K562 (cell line): Measurements from ENCODE around the gene GLI1. TPM values are rescaled to one million over a fixed set of nuclear protein-coding genes. Genes with fewer than 3 reads are reported as not detected.
A peak's percentile ranks its signal among the peaks of the same experiment; 100 is the strongest.

Experiments
- BCLAF1 ChIP-seq, 2 experiments: fragments of 450-650 bp in 1 of 2; IDR thresholded peaks; 2 replicates each; pipeline ENCODE4 v1.6.1; 2011 to 2017; ENCODE audit warnings: low read depth in 2 of 2, antibody characterized with exemption in 1 of 2, borderline replicate concordance in 1 of 2, low read length in 1 of 2, mild to moderate bottlenecking in 1 of 2, mixed read lengths in 1 of 2; ENCODE audit not compliant: control insufficient read depth in 1 of 2
- CEBPG ChIP-seq, 3 experiments: fragments of 200-800 bp in 1 of 3; sonication (Bioruptor generic) in 1 of 3; sonication (generic) in 1 of 3; formaldehyde crosslinking in 1 of 3; IDR thresholded peaks in 2 of 3; conservative IDR thresholded peaks in 1 of 3; 2 replicates each; pipeline versions ENCODE4 v1.6.1 to v1.8.0; 2016 to 2022; ENCODE audit warnings: missing compliant biosample characterization in 2 of 3, missing genetic modification characterization in 2 of 3, mild to moderate bottlenecking in 1 of 3, missing genetic modification reagents in 1 of 3
- HMGN3 ChIP-seq: IDR thresholded peaks from 2 replicates; pipeline ENCODE4 v1.6.1; 2011; ENCODE audit warnings: borderline replicate concordance, low read depth, mild to moderate bottlenecking, mixed read lengths, low read length; ENCODE audit not compliant: insufficient read length; ENCODE audit errors: extremely low read depth
- KAT7 ChIP-seq: sonication (generic); formaldehyde crosslinking; IDR thresholded peaks from 2 replicates; pipeline ENCODE4 v1.8.0; 2022; ENCODE audit warnings: missing genetic modification reagents, mild to moderate bottlenecking, borderline replicate concordance
- LARP7 ChIP-seq: fragments of 450-650 bp; IDR thresholded peaks from 2 replicates; pipeline ENCODE4 v1.6.1; 2016
- MAZ ChIP-seq, 2 experiments: fragments of 450-650 bp in 1 of 2; sonication (generic) in 1 of 2; formaldehyde crosslinking; IDR thresholded peaks in 1 of 2; conservative IDR thresholded peaks in 1 of 2; 2 replicates each; pipeline versions ENCODE4 v1.4.0 to v1.5.0; 2020; ENCODE audit warnings: mild to moderate bottlenecking in 1 of 2, missing genetic modification reagents in 1 of 2
- NFRKB ChIP-seq: fragments of 450-650 bp; IDR thresholded peaks from 2 replicates; pipeline ENCODE4 v1.6.1; 2016; ENCODE audit warnings: low read depth
- POLR2AphosphoS2 ChIP-seq: IDR thresholded peaks from 2 replicates; pipeline ENCODE4 v1.6.1; 2012; ENCODE audit warnings: low read length, improper control_type of control experiment
- TCF15 ChIP-seq: fragments of 250-450 bp; sonication (Bioruptor Pico); IDR thresholded peaks from 2 replicates; pipeline ENCODE4 v1.8.0; 2022; ENCODE audit warnings: moderate library complexity, mild to moderate bottlenecking, inconsistent platforms
- TSHZ1 ChIP-seq: fragments of 250-450 bp; sonication (Bioruptor Pico); IDR thresholded peaks from 2 replicates; pipeline ENCODE4 v1.4.0; 2020; ENCODE audit warnings: mild to moderate bottlenecking, moderate library complexity
- ZFP91 ChIP-seq: sonication (generic); formaldehyde crosslinking; IDR thresholded peaks from 2 replicates; pipeline ENCODE4 v1.8.0; 2022; ENCODE audit warnings: mild to moderate bottlenecking, missing genetic modification reagents
- polyA plus RNA-seq, 8 experiments: library from polyadenylated mRNA; depleted of rRNA in 4 of 8; stranded (reverse) in 5 of 8; unstranded in 3 of 8; fragments of >200 nt; fragmentation: Nextera tagmentation in 2 of 8; fragmentation: Illumina TruSeq in 1 of 8; extraction: Ambion mirVana in 2 of 8; extraction: Trizol in 1 of 8; gene quantifications; 2 replicates each; pipeline versions ENCODE4 v1.2.1 to v1.2.3, GENCODE V29; 2011 to 2014; ENCODE audit warnings: inconsistent platforms in 1 of 8, missing spikeins in 1 of 8
- total RNA-seq, 7 experiments: library from RNA; depleted of rRNA in 6 of 7; stranded (reverse); fragments of >200 nt in 6 of 7; fragmentation: Illumina TruSeq in 2 of 7; extraction: Trizol in 2 of 7; gene quantifications; 2 replicates each; pipeline versions ENCODE4 v1.2.1 to v1.2.3, GENCODE V29; 2011 to 2021; ENCODE audit warnings: low replicate concordance in 1 of 7

Gene GLI1
- total and polyA plus RNA-seq, 9 of the 15 experiments (the other 6 are each of a cell fraction or from before 2014, with no cell fraction given), result 0.24 to 3.7 (median 0.61) TPM

- TF ChIP-seq BCLAF1 (IDR thresholded peaks at IDR 0.05; ENCODE audit: borderline replicate concordance in 1 of 2, control insufficient read depth in 1 of 2, low read depth in 2 of 2, low read length in 1 of 2), result 0 out of 4 replicates have a peak, but pooled peaks of 1 of the 2 experiments have one; percentile 73
- TF ChIP-seq CEBPG (CRISPR knock-in tag; IDR thresholded peaks at IDR 0.05), result peak; percentile 5; the same call in 1 of the 2 replicates
- no peak for TF ChIP-seq CEBPG (tag; conservative IDR thresholded peaks at IDR 0.05 in 1 of 2, IDR thresholded peaks at IDR 0.05 in 1 of 2)
- peak; percentile 46 for TF ChIP-seq HMGN3
- 0 out of 2 replicates have a peak, but pooled peaks have one; percentile 21 for TF ChIP-seq TCF15 (CRISPR knock-in tag)
- TF ChIP-seq KAT7 (CRISPR knock-in tag), result peak; percentile 80; the same call in 1 of the 2 replicates
- TF ChIP-seq POLR2AphosphoS2, result 0 out of 2 replicates have a peak, but pooled peaks have one; percentile 11
- TF ChIP-seq MAZ (CRISPR knock-in tag; conservative IDR thresholded peaks at IDR 0.05 in 1 of 2, IDR thresholded peaks at IDR 0.05 in 1 of 2), result 0 out of 4 replicates have a peak, but pooled peaks of 1 of the 2 experiments have one; percentile 33
- 0 out of 2 replicates have a peak, but pooled peaks have one; percentile 31 for TF ChIP-seq NFRKB
- no peak for TF ChIP-seq TSHZ1 (CRISPR knock-in tag)
- 0 out of 2 replicates have a peak, but pooled peaks have one; percentile 8 for TF ChIP-seq LARP7
- TF ChIP-seq ZFP91, result no peak
Measured at GRCh38 chr12:57519796-57520052, 60.1 kb downstream of the GLI1 start (continued).
